H1 (cell line): ENCODE measurements around the gene FTMT.

Source experiments
- CREB1 ChIP-seq: IDR thresholded peaks from 2 replicates; pipeline ENCODE4 v1.6.1; 2012; ENCODE audit warnings: inconsistent platforms
- EZH2 ChIP-seq: fragments of 200-600 bp; sonication (generic); IDR thresholded peaks from 2 replicates; pipeline ENCODE4 v1.7.1; 2012; ENCODE audit warnings: low read depth, mild to moderate bottlenecking, moderate library complexity, low read length, inconsistent platforms; ENCODE audit not compliant: severe bottlenecking
- POLR2A ChIP-seq, 2 experiments: IDR thresholded peaks; 1 replicate in 1 of 2; 2 replicates in 1 of 2; pipeline ENCODE4 v1.6.1; 2011; ENCODE audit warnings: low read depth in 2 of 2, low read length in 2 of 2, mild to moderate bottlenecking in 2 of 2; ENCODE audit errors: control extremely low read depth in 1 of 2
- POLR2AphosphoS5 ChIP-seq: IDR thresholded peaks from 2 replicates; pipeline ENCODE4 v1.6.1; 2011; ENCODE audit warnings: low read depth, low read length
- RAD21 ChIP-seq, 2 experiments: IDR thresholded peaks in 1 of 2; conservative IDR thresholded peaks in 1 of 2; 2 replicates each; pipeline ENCODE4 v1.6.1; 2011; ENCODE audit warnings: low read depth in 2 of 2, low read length in 2 of 2, improper control_type of control experiment in 1 of 2, inconsistent platforms in 1 of 2, mild to moderate bottlenecking in 1 of 2, moderate library complexity in 1 of 2
- SAP30 ChIP-seq: fragments of 300-600 bp; sonication (generic); IDR thresholded peaks from 2 replicates; pipeline ENCODE4 v1.7.1; 2012; ENCODE audit warnings: low read length, moderate library complexity, mild to moderate bottlenecking, inconsistent platforms; ENCODE audit not compliant: insufficient read depth, insufficient replicate concordance
- SP1 ChIP-seq: IDR thresholded peaks from 2 replicates; pipeline ENCODE4 v1.6.1; 2011; ENCODE audit warnings: low read depth, low read length
- TCF12 ChIP-seq: IDR thresholded peaks from 2 replicates; pipeline ENCODE4 v1.6.1; 2011; ENCODE audit warnings: low read depth, mild to moderate bottlenecking, low read length
- YY1 ChIP-seq: IDR thresholded peaks from 2 replicates; pipeline ENCODE4 v1.6.1; 2011; ENCODE audit warnings: low read depth, mild to moderate bottlenecking, low read length
- TF ChIP-seq, protein P1 (sequence below): IDR thresholded peaks from 2 replicates; pipeline ENCODE4 v1.6.1; 2012; ENCODE audit warnings: inconsistent platforms
- TF ChIP-seq, protein P2 (sequence below), 3 experiments: IDR thresholded peaks; 1 replicate in 2 of 3; 2 replicates in 1 of 3; pipeline versions ENCODE4 v1.5.1 to v1.6.1; 2011; ENCODE audit warnings: low read length in 3 of 3, mild to moderate bottlenecking in 3 of 3, inconsistent platforms in 2 of 3, low read depth in 1 of 3, moderate library complexity in 1 of 3; ENCODE audit not compliant: insufficient read depth in 1 of 3; ENCODE audit errors: control extremely low read depth in 1 of 3
- TF ChIP-seq, protein P3 (sequence below): IDR thresholded peaks from 2 replicates; pipeline ENCODE4 v1.6.1; 2011; ENCODE audit warnings: low read depth, mild to moderate bottlenecking, low read length; ENCODE audit not compliant: insufficient read depth

DNA sequence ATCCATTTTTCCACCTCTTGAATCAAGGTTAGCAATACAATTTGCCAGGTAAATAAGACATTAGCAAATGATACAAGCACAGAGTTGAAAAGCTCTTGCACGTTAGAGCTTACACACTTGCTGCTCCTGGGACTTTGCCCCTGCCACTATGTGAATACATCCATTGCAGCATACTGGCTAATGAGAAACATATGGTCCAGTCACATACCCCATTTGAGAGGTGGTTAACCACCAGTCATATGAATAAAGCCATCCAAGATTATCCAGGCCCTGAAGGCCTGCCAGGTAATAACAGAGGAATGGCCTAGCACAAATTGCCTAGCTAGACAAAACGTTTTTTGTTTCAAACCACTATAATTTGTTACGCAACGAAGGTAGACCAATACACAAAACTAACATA lies 45.8 kb upstream of the FTMT start:
- TF ChIP-seq POLR2A (IDR thresholded peaks at IDR 0.05; ENCODE audit: control extremely low read depth in 1 of 2, low read depth in 2 of 2, low read length in 2 of 2) (no peak), EZH2 (no peak), TCF12 (no peak), SP1 (no peak), POLR2AphosphoS5 (no peak), YY1 (no peak), SAP30 (no peak), RAD21 (IDR thresholded peaks at IDR 0.05 in 1 of 2, conservative IDR thresholded peaks at IDR 0.05 in 1 of 2; ENCODE audit: low read depth in 2 of 2, low read length in 2 of 2) (no peak), CREB1 (no peak)
- TF ChIP-seq, protein P1, sequence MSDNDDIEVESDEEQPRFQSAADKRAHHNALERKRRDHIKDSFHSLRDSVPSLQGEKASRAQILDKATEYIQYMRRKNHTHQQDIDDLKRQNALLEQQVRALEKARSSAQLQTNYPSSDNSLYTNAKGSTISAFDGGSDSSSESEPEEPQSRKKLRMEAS = no peak
- TF ChIP-seq, protein P2, sequence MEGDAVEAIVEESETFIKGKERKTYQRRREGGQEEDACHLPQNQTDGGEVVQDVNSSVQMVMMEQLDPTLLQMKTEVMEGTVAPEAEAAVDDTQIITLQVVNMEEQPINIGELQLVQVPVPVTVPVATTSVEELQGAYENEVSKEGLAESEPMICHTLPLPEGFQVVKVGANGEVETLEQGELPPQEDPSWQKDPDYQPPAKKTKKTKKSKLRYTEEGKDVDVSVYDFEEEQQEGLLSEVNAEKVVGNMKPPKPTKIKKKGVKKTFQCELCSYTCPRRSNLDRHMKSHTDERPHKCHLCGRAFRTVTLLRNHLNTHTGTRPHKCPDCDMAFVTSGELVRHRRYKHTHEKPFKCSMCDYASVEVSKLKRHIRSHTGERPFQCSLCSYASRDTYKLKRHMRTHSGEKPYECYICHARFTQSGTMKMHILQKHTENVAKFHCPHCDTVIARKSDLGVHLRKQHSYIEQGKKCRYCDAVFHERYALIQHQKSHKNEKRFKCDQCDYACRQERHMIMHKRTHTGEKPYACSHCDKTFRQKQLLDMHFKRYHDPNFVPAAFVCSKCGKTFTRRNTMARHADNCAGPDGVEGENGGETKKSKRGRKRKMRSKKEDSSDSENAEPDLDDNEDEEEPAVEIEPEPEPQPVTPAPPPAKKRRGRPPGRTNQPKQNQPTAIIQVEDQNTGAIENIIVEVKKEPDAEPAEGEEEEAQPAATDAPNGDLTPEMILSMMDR (IDR thresholded peaks at IDR 0.05; ENCODE audit: control extremely low read depth in 1 of 3, insufficient read depth in 1 of 3, low read depth in 1 of 3, low read length in 3 of 3) = no peak
- TF ChIP-seq, protein P3, sequence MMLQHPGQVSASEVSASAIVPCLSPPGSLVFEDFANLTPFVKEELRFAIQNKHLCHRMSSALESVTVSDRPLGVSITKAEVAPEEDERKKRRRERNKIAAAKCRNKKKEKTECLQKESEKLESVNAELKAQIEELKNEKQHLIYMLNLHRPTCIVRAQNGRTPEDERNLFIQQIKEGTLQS = no peak
